GM12878 (cell line): ENCODE measurements around the gene TRIM40. TPM values are rescaled to one million over a fixed set of nuclear protein-coding genes. Genes with fewer than 3 reads are reported as not detected.

ENCODE experiments used
- ATAC-seq: fragments of 200-7000 bp; cut with Tn5 transposase; 3 replicates; pipeline ENCODE4 v1.9.1; 2020; ENCODE audit warnings: mild to moderate bottlenecking, moderate library complexity
- BruUV-seq: library from RNA; stranded (reverse); fragments of 400-500 nt; replicated peaks from 2 replicates; lab custom pipeline; 2021; lab: Mats Ljungman, UMichigan
- CTCF ChIA-PET: fragments of 300-600 bp; sonication (Branson Sonifier 250); formaldehyde crosslinking; extraction: SDS; loops from one replicate; lab custom pipeline; 2021; ENCODE audit warnings: inconsistent platforms; lab: Yijun Ruan, JAX
- POLR2A ChIA-PET: fragments of 350-600 bp; formaldehyde crosslinking; extraction: SDS; loops from one replicate; lab custom pipeline; 2021; ENCODE audit warnings: inconsistent platforms; lab: Charles Lee
- RAD21 ChIA-PET: fragments of 300-600 bp; sonication (Branson Sonifier 250); formaldehyde crosslinking; loops from one replicate; lab custom pipeline; 2023; ENCODE audit warnings: antibody characterized with exemption; ENCODE audit not compliant: unreplicated experiment; lab: Charles Lee
- SMC1A ChIA-PET: fragments of 300-600 bp; sonication (Branson Sonifier 250); formaldehyde crosslinking; loops from one replicate; lab custom pipeline; 2023; ENCODE audit not compliant: unreplicated experiment, uncharacterized antibody; lab: Charles Lee
- DNase-seq: peaks from one replicate; pipeline ENCODE4 v3.0.0-alpha.2; 2011; ENCODE audit warnings: low read depth, low spot score
- FAIRE-seq: peaks from 3 replicates; lab custom pipeline; 2011; peaks lifted over from hg19 to GRCh38; lab: Jason Lieb, UNC
- H2AFZ ChIP-seq: 2 replicates; pipeline ENCODE4 v1.6.0; 2011; ENCODE audit warnings: low read depth, low read length, control low read depth; ENCODE audit not compliant: control insufficient read depth
- H3K27ac ChIP-seq: 2 replicates; pipeline ENCODE4 v1.5.1; 2011; ENCODE audit warnings: control low read depth; ENCODE audit not compliant: control insufficient read depth, insufficient read depth
- H3K27me3 ChIP-seq, 2 experiments: replicated peaks in 1 of 2; 2 replicates each; pipeline versions ENCODE4 v1.6.0 to v1.6.1; 2011; ENCODE audit warnings: low read length in 1 of 2; ENCODE audit not compliant: control insufficient read depth in 2 of 2, insufficient read depth in 2 of 2
- H3K36me3 ChIP-seq, 2 experiments: 2 replicates each; pipeline ENCODE4 v1.5.1; 2011; ENCODE audit warnings: low read length in 1 of 2; ENCODE audit not compliant: control insufficient read depth in 2 of 2, insufficient read depth in 2 of 2
- H3K4me1 ChIP-seq: 2 replicates; pipeline ENCODE4 v1.6.1; 2011; ENCODE audit warnings: mild to moderate bottlenecking, low read length, moderate library complexity, mixed read lengths; ENCODE audit not compliant: control insufficient read depth, insufficient read depth
- H3K4me2 ChIP-seq: 2 replicates; pipeline ENCODE4 v1.6.0; 2011; ENCODE audit warnings: control low read depth; ENCODE audit not compliant: control insufficient read depth, insufficient read depth
- H3K4me3 ChIP-seq: fragments of 200-600 bp; sonication (generic); 2 replicates; pipeline ENCODE4 v1.5.1; 2016
- H3K79me2 ChIP-seq: 2 replicates; pipeline ENCODE4 v1.6.0; 2011; ENCODE audit warnings: low read length; ENCODE audit not compliant: control insufficient read depth, insufficient read depth
- H3K9ac ChIP-seq: 2 replicates; pipeline ENCODE4 v1.8.0; 2011; ENCODE audit warnings: low read length, control low read depth, mixed read lengths; ENCODE audit not compliant: control insufficient read depth, insufficient read depth
- H3K9me3 ChIP-seq: replicated peaks from 3 replicates; pipeline ENCODE4 v1.5.1; 2011; ENCODE audit warnings: mild to moderate bottlenecking, low read length; ENCODE audit not compliant: control insufficient read depth, insufficient read depth
- H4K20me1 ChIP-seq: 2 replicates; pipeline ENCODE4 v1.6.0; 2011; ENCODE audit not compliant: control insufficient read depth, insufficient read depth
- CEBPB ChIP-seq, 2 experiments: fragments of 150-350 bp in 1 of 2; IDR thresholded peaks; 2 replicates each; pipeline ENCODE4 v1.6.1; 2012 to 2014; ENCODE audit warnings: low read depth in 2 of 2, low read length in 2 of 2, borderline replicate concordance in 1 of 2, inconsistent platforms in 1 of 2
- E2F8 ChIP-seq: fragments of 450-650 bp; IDR thresholded peaks from 2 replicates; pipeline ENCODE4 v1.6.1; 2018; ENCODE audit warnings: mild to moderate bottlenecking, low read depth, moderate library complexity; ENCODE audit not compliant: partially characterized antibody
- ESRRA ChIP-seq: IDR thresholded peaks from 2 replicates; pipeline ENCODE4 v1.6.1; 2012; ENCODE audit warnings: mild to moderate bottlenecking, low read length, improper control_type of control experiment
- EZH2 ChIP-seq: IDR thresholded peaks from 2 replicates; pipeline ENCODE4 v1.6.1; 2012; ENCODE audit warnings: low read depth, mild to moderate bottlenecking, control low read depth, inconsistent platforms, low read length, borderline replicate concordance; ENCODE audit not compliant: control insufficient read depth
- IRF3 ChIP-seq: fragments of 450-650 bp; IDR thresholded peaks from 2 replicates; pipeline ENCODE4 v1.6.1; 2014; ENCODE audit warnings: mild to moderate bottlenecking
- NFYA ChIP-seq: IDR thresholded peaks from 2 replicates; pipeline ENCODE4 v1.6.1; 2011; ENCODE audit warnings: low read depth, mild to moderate bottlenecking, low read length, improper control_type of control experiment, borderline replicate concordance
- SMARCA5 ChIP-seq: fragments of 450-650 bp; IDR thresholded peaks from 2 replicates; pipeline ENCODE4 v1.6.1; 2017; ENCODE audit warnings: mild to moderate bottlenecking
- SREBF1 ChIP-seq: IDR thresholded peaks from 2 replicates; pipeline ENCODE4 v1.6.1; 2012; ENCODE audit warnings: mild to moderate bottlenecking, low read length
- SREBF2 ChIP-seq: IDR thresholded peaks from 2 replicates; pipeline ENCODE4 v1.6.1; 2012; ENCODE audit warnings: mild to moderate bottlenecking, low read length
- WGBS: methylation state at CpG from one replicate; pipeline ENCODE4 v1.1.6; 2016; ENCODE audit warnings: low lambda C conversion rate; ENCODE audit not compliant: insufficient replicate concordance, insufficient coverage; ENCODE audit errors: missing lambda C conversion rate; 5-methylcytosine and 5-hydroxymethylcytosine counted together
- in situ Hi-C: fragments of 300-500 bp; cut with MboI; formaldehyde crosslinking; loops from 9 replicates; pipeline ENCODE4 v1.14.3; 2018; ENCODE audit warnings: mixed read lengths
- intact Hi-C: fragments of 100-400 bp; cut with micrococcal nuclease; formaldehyde crosslinking; loops from one replicate; pipeline ENCODE4 v1.14.2; 2022; ENCODE audit not compliant: unreplicated experiment
- polyA plus RNA-seq, 11 experiments: library from polyadenylated mRNA; depleted of rRNA in 4 of 11; unstranded in 6 of 11; stranded (reverse) in 5 of 11; fragments of >200 nt; fragmentation: Nextera tagmentation in 4 of 11; fragmentation: Illumina TruSeq in 1 of 11; extraction: Ambion mirVana in 4 of 11; extraction: Trizol in 1 of 11; gene quantifications; 1 replicate in 1 of 11; 2 replicates in 10 of 11; pipeline versions ENCODE4 v1.2.1 to v1.2.3, GENCODE V29; 2011 to 2016; ENCODE audit warnings: inconsistent platforms in 2 of 11, missing spikeins in 2 of 11, low read depth in 1 of 11
- total RNA-seq, 4 experiments: library from RNA; depleted of rRNA in 3 of 4; stranded (reverse); fragments of >200 nt in 3 of 4; fragmentation: Illumina TruSeq in 1 of 4; extraction: Trizol in 1 of 4; gene quantifications; 2 replicates each; pipeline versions ENCODE4 v1.2.1 to v1.2.3, GENCODE V29; 2013 to 2021
- TF ChIP-seq, protein P1 (sequence below): fragments of 450-650 bp; IDR thresholded peaks from 2 replicates; pipeline ENCODE4 v1.6.1; 2016; ENCODE audit warnings: mild to moderate bottlenecking

Gene TRIM40
- total and polyA plus RNA-seq, 10 of the 15 experiments (the other 5 are each of a cell fraction or from before 2014, with no cell fraction given), result not detected

DNA sequence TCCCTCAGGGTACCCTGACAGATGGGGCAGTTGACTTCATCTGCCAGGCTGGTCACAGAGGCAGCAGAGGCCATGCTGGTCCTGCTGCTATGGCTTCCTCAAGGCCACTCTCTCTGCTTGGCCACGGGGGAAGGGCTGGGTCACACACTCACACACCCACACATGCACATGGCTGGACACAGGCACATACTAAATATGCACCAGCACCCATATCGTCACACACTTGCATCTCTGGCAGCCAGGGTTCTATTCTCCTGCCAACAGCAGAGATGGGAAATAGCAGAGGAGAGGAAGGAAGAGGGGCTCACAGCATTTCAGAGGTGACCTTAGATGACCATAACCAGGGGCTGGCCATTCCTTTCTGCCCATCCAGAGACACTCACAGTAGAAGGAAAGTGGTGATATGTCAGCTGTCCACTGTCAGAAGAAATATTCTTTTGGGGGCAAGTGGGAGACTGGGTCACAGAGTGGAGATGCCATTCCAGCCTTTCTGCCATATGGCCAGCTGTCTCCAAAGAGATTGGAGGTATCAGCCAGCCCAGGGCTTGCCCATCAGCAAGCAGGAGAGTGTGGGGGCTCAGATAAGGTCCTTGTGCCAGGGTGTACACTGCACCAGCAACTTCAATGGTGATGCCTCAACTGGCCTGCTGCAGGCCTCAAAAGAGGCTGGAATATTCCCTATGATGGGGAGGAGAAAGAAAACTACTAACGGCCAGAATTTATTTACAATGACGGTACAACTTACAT, 25.0 kb downstream of the TRIM40 start, which contains the start of gene TRIM10:
Gene TRIM10, minus strand, starts transcription at position 427 of the 747 bp plus-strand sequence. Its CDS starts 353 bp downstream, at position 74.
- CTCF ChIA-PET, result interaction anchor here (1.0 to 1.6 kb wide), 2 partner anchors 27 to 58 kb away, joined by 3 to 4 read pairs; no protein-coding TSS in a partner anchor
- no peaks in the 10 kb centered on the region for H3K79me2 ChIP-seq
- ATAC-seq (no peak), FAIRE-seq (no peak), DNase-seq (no peak)
- POLR2A ChIA-PET, result no interaction called here
- no TSS peak for BruUV-seq
- no peak within 1 kb of the TSS for H3K4me3 ChIP-seq
- H3K27me3 ChIP-seq, result peaks cover 2% of the 10 kb centered on the region in 2 experiments; a peak in 3 of 4 replicates
- H3K27ac ChIP-seq, result no peak within 1 kb of the TSS
- peaks cover 4% of the 10 kb centered on the region; the same call in 1 of the 2 replicates for H3K4me1 ChIP-seq
- no peak within 1 kb of the TSS for H3K4me2 ChIP-seq
- H3K9ac ChIP-seq, result no peak within 1 kb of the TSS
- WGBS, result 49% methylated on average over 4 of the region's 4 CpGs
- no peaks in the 10 kb centered on the region for H3K9me3 ChIP-seq
- RAD21 ChIA-PET, result no interaction called here
- no peaks in the 10 kb centered on the region for H3K36me3 ChIP-seq
- in situ Hi-C loops, result no loop called here
- H2AFZ ChIP-seq, result no peak within 1 kb of the TSS
- TF ChIP-seq SREBF1, result no peak
- no peak for TF ChIP-seq SMARCA5
- no peak for TF ChIP-seq EZH2
- TF ChIP-seq NFYA, result no peak
- TF ChIP-seq ESRRA, result no peak
- TF ChIP-seq SREBF2, result no peak
- TF ChIP-seq, protein P1, sequence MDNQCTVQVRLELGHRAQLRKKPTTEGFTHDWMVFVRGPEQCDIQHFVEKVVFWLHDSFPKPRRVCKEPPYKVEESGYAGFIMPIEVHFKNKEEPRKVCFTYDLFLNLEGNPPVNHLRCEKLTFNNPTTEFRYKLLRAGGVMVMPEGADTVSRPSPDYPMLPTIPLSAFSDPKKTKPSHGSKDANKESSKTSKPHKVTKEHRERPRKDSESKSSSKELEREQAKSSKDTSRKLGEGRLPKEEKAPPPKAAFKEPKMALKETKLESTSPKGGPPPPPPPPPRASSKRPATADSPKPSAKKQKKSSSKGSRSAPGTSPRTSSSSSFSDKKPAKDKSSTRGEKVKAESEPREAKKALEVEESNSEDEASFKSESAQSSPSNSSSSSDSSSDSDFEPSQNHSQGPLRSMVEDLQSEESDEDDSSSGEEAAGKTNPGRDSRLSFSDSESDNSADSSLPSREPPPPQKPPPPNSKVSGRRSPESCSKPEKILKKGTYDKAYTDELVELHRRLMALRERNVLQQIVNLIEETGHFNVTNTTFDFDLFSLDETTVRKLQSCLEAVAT, result no peak
- no peak for TF ChIP-seq CEBPB (IDR thresholded peaks at IDR 0.05; ENCODE audit: borderline replicate concordance in 1 of 2, low read depth in 2 of 2, low read length in 2 of 2)
- TF ChIP-seq IRF3, result no peak
- TF ChIP-seq E2F8, result no peak
- TF ChIP-seq, all 136 proteins: peak for 0
- H4K20me1 ChIP-seq, result no peaks in the 10 kb centered on the region
- intact Hi-C loops, result no loop called here
- SMC1A ChIA-PET, result no interaction called here
